Right hindlimb (tissue), 1 donor: ENCODE measurements around the gene CIBAR2.

ENCODE experiments used
- DNase-seq: peaks from one replicate; pipeline ENCODE4 v3.0.0-alpha.2; 2018

The CIBAR2 gene

GRCh38 chr16:85112364-85112763 is at the start of gene CIBAR2:
Gene CIBAR2 (minus strand): TSS chr16:85112472. CDS start chr16:85112352, 120 bp downstream.
- DNase-seq: no peak

- DNase-seq: no peak
Observed at GRCh38 chr16:85159179-85159980, 47.1 kb upstream of the CIBAR2 start.

DNA sequence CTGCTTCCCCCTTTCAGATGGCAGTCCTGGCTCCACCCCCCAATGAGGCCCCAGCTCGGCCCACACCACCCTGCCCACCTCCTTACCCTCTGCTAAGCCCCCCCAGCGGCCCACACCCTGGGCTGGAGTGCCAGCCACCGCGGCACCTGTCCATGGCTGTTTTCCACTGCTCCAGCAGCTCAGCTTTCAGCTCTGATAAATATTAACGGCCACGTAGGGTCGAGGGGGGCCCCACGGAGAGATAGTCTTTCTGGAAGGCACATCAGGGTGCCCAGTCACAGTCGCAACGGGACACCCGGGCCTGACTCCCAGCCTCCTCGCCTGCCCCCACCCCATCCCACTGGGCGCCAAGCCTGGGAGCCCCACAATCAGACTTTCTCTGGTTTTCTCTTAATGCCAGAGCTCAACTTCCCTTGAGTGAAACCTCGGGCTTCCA is 46.5 kb upstream of the CIBAR2 start:
- peak; percentile 61 for DNase-seq

DNA sequence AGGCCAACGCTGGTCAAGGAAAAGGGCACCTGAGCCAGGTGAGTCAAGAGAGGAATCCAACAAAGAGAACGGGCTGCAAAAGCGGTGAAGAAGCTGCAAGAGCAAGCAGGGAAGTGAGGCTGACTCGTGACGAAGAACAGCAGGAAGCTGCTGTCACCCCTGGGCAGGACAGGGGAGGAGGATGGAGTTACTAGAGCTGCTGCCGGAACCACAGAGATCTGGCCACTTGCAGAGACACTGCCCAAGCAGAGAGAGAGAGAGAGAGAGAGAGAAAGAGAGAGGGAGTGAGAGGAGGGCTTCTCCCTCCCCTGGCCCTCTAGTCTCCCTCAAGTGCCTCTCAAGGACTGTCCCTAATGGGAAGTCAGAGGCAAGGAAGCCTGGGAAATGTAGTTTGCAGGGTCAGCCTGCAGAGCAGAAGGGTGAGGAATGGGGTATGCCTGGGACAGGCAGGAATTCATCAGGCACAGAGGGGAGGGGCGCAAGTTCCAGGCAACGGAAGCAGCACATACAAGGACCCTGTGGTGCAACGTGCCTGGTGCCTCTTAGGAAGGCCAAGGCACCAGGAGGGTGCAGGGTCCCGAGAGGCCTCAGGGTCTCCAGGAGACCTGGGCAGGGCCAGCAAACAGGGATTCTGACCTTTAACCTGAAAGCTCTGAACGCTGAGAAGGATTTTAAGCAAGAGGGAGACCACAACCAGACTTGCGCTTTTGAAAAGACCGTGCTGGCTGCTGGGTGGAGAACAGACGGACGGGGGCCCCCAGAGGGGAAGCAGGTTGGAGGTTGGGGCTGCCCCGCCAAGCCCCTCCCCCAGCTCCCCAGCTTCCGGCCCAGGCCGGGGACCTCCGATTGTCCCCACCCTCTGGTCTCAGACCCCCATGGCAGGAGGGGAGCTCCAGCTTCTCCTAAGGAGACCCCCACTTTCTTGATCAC is 45.8 kb upstream of the CIBAR2 start:
- peak; percentile 49 for DNase-seq

GRCh38 chr16:85157372-85157771 is 45.1 kb upstream of the CIBAR2 start:
- DNase-seq: no peak

DNA sequence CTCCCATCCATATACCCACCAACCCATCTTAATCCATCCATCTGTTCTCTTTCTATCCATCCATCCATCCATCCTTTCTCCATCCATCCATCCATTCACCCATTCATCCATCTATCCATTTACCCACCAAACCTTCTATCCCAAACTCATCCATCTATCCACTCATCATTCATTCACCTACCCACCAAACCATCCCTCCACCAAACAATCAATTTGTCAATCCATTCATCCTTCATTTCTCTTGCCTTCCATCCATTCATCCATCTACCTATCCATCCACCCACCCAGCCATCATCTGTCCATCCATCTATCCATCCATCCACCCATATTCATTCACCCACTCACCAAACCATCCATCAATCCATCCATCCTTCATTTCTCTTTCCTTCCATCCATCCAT is 44.6 kb upstream of the CIBAR2 start:
- no peak for DNase-seq

DNA sequence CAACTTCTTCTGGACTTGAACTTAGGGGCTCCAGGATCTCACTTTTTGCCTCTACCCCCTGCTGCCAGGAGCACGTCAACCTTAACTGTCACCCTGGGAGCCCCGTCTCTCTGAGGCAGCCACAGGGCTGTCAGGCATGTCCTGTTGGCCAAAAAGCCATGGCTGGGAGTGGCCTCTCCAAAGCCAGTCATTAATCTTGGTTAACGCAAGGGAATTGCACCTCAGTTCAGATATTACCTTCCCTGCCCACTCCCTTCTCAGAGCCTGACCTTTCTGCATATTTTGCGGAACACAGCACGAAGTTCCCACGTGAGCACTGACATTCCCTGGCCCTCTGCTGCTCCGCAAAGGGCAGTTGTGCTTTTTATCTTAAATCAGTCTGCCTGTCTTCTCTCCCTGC is 44.2 kb upstream of the CIBAR2 start:
- no peak for DNase-seq

DNA sequence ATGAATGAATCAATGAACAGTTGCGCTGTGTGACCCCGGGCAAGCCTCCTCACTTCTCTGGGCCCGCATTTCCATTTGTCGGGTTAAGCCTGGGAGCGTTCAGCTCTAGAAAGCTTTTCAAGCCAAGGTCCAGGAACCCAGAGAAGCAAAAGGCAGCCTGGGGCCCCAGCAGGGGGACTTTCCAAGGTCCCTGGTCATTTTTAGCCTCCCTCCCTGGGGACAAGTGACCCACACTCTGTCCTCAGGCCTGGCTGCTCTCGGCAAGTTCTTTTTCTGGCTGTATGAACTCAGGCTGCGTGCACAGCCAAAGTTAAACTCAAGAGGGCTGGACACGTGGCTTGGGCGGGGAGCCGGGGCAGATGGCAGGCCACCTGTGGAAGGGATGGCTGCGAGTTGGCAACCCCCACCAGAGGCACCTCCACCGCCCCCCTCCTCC is 41.4 kb upstream of the CIBAR2 start:
- peak; percentile 60 for DNase-seq

GRCh38 chr16:85153046-85153445 is 40.8 kb upstream of the CIBAR2 start:
- no peak for DNase-seq

DNA sequence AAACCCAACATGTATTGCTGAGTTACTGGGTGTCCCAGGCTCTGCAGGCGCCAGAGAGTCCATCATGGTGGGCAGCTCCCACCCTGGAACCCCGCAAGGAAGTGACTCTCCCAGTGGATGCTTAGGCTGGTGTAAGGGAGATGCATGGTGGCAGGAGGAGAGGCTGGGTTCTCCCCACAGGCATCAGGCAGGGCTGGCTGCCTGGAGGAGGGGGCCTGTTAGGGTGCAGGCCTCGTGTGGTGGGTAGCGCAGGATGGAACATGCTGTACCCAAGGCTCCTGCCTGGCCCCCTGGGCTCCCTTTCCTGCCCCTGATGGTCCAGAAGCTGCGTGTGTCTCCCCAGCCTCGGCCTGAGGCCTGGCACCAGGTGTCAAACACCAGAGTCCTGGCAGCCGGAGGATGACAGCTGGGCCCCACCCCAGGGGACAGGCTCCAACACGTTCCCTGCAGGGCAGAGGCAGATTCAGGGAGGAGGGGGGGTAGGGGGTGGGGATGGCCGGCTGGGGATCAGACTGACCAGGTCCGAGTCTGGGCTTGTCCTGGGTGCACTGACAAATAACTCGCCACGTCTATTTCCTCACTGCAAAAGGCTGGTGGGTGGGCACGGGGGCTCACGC is 40.2 kb upstream of the CIBAR2 start:
- peak; percentile 64 for DNase-seq

GRCh38 chr16:85151603-85152413 is 39.5 kb upstream of the CIBAR2 start:
- peak; percentile 85 for DNase-seq

DNA sequence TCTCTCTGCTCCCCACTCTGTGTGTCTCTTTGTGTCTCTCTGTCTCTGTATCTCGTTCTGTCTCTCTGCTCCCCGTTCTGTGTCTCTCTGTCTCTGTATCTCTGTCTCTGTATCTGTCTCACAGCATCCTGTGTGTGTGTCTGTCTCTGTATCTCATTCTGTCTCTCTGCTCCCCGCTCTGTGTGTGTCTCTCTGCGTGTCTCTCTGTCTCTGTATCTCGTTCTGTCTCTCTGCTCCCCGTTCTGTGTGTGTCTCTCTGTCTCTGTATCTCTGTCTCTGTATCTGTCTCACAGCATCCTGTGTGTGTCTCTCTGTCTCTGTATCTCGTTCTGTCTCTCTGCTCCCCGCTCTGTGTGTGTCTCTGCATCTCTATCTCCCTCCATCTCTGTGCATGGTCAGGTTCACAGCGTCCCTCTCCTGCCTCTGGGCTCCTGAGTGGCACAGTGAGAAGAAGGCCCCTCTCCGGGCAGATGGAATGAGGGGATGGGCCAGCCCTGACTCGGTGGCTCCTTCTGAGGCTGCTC is 38.9 kb upstream of the CIBAR2 start:
- DNase-seq: no peak

DNA sequence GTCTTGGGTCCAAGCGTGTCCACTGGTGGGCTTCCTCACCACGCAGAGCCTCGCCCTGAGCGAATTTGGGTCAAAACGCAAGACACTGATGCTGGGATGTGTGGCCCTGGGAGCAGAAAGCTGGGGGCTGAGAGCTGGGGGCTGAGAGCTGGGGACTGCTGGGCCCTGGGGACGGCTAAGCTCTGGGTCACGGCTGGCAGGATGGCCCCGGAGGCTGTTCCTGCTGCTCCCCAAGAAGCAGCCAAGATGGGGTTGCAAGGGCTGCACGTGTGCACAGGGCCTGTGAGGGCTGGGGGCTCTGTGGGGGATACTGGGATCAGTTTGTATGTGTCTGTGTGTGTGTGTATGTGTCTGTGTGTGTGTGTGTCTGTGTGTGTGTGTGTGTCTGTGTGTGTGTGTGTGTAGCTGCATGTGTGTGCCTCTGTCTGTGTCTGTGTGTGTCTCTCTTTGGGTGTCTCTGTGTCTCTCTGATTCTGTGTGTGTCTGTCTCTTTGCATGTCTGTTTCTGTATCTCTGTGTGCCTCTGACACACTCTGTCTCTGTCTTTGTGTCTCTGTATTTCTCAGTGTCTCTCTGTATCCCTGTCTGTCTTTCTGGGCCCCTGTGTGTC is 38.2 kb upstream of the CIBAR2 start:
- DNase-seq: no peak

DNA sequence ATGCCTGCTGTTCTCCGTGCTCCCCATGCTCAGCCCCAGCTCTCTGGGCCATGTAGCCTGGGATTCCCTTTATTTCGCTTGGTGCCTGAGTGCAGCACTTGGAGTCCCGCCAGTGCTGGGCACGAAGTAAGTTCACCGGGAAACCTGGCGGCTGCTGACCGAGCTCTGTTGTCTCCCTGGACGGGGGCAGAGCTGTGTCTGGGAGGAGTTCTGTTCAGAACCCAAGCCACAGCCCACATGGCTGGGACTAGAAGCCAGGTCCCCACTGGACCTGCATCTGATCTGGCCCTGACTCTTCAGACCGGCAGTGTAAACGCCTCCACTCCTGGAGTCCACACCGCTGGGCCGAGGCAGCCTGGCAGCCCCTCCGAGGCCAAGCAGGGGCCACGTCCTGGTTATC is 37.5 kb upstream of the CIBAR2 start:
- DNase-seq: peak; percentile 54

GRCh38 chr16:85148931-85149330 is 36.7 kb upstream of the CIBAR2 start:
- peak; percentile 41 for DNase-seq

GRCh38 chr16:85146922-85147651 is 34.8 kb upstream of the CIBAR2 start:
- DNase-seq: peak; percentile 72

GRCh38 chr16:85146532-85146797 is 34.2 kb upstream of the CIBAR2 start:
- no peak for DNase-seq

GRCh38 chr16:85145734-85146531 is 33.7 kb upstream of the CIBAR2 start:
- no peak for DNase-seq

DNA sequence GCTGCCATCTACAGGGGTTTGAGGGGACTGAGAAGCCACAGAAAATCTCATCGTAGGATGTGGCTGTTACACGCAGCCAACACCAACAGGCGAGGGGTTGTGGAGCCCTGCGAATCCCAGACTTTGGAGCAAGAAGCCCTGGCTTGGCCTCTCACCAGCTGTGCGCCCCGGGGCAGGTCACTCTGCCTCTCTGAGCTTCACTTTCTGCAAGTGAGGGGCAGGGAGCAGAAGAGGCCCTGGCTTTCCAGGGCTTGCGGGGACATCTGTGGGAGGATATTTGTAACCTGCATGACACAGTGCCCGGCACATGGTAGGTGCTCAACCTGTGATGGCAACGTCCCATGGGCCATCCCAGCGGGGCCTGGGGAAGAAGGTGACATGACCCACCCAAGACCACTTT is 32.9 kb upstream of the CIBAR2 start:
- DNase-seq: no peak
